ENCODE measurements around the gene SH3GL1. TPM values are rescaled to one million over a fixed set of nuclear protein-coding genes. Genes with fewer than 3 reads are reported as not detected.

The SH3GL1 gene
- polyA plus RNA-seq, 1 donor (not counting 4 experiments of a cell fraction or from before 2014, with no cell fraction given): 47.4 TPM

GRCh38 chr19:4405977-4406376, 5.6 kb upstream of the SH3GL1 start:
- TF ChIP-seq, protein P1, sequence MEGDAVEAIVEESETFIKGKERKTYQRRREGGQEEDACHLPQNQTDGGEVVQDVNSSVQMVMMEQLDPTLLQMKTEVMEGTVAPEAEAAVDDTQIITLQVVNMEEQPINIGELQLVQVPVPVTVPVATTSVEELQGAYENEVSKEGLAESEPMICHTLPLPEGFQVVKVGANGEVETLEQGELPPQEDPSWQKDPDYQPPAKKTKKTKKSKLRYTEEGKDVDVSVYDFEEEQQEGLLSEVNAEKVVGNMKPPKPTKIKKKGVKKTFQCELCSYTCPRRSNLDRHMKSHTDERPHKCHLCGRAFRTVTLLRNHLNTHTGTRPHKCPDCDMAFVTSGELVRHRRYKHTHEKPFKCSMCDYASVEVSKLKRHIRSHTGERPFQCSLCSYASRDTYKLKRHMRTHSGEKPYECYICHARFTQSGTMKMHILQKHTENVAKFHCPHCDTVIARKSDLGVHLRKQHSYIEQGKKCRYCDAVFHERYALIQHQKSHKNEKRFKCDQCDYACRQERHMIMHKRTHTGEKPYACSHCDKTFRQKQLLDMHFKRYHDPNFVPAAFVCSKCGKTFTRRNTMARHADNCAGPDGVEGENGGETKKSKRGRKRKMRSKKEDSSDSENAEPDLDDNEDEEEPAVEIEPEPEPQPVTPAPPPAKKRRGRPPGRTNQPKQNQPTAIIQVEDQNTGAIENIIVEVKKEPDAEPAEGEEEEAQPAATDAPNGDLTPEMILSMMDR (optimal IDR thresholded peaks at IDR 0.05 in 1 of 3, IDR thresholded peaks at IDR 0.05 in 1 of 3, conservative IDR thresholded peaks at IDR 0.05 in 1 of 3; ENCODE audit: extremely low read depth in 1 of 3, insufficient read depth in 2 of 3, low read length in 3 of 3): no peak
- TF ChIP-seq EZH2 (IDR thresholded peaks at IDR 0.05; ENCODE audit: low read length): no peak
- Histone ChIP-seq H3K27me3 (ENCODE audit: control insufficient read depth, extremely low read depth, insufficient read depth, low read length) (no peaks in the 10 kb centered on the region), H3K36me3 (ENCODE audit: control insufficient read depth in 2 of 2, extremely low read depth in 1 of 2, insufficient read depth in 2 of 2, low read length in 2 of 2) (peaks cover 2 to 9% of the 10 kb centered on the region in 2 experiments), H2AFZ (ENCODE audit: control insufficient read depth, low read length) (no peak overlapping the region), H3K9me1 (ENCODE audit: control insufficient read depth, extremely low read depth, insufficient read depth, low read length) (no peaks in the 10 kb centered on the region), H3K9ac (ENCODE audit: control insufficient read depth, extremely low read depth, insufficient read depth, low read length) (no peak overlapping the region), H3K9me3 (ENCODE audit: control insufficient read depth, low read depth, low read length) (no peaks in the 10 kb centered on the region), H3K4me1 (ENCODE audit: control insufficient read depth, extremely low read depth, insufficient read depth, low read length) (peaks cover 11% of the 10 kb centered on the region), H3K4me3 (ENCODE audit: control insufficient read depth in 2 of 3, extremely low read depth in 1 of 3, insufficient read depth in 2 of 3, low read depth in 1 of 3, low read length in 3 of 3) (no peak overlapping the region), H3K27ac (ENCODE audit: control insufficient read depth, insufficient read depth, low read length) (no peak overlapping the region), H4K20me1 (ENCODE audit: control insufficient read depth, extremely low read depth, insufficient read depth, low read length) (no peaks in the 10 kb centered on the region), H3K79me2 (ENCODE audit: control insufficient read depth, insufficient read depth, low read length) (peaks cover 42% of the 10 kb centered on the region), H3K4me2 (ENCODE audit: control insufficient read depth, extremely low read depth, insufficient read depth, low read depth, low read length) (no peak overlapping the region)
- FAIRE-seq (no peak), DNase-seq (ENCODE audit: low read depth, low spot score) (no peak)
- dilution Hi-C loops (cut with MboI; ENCODE audit: extremely low pct_ligation_motif_present, low sequenced_read_pairs): no loop called here

DNA sequence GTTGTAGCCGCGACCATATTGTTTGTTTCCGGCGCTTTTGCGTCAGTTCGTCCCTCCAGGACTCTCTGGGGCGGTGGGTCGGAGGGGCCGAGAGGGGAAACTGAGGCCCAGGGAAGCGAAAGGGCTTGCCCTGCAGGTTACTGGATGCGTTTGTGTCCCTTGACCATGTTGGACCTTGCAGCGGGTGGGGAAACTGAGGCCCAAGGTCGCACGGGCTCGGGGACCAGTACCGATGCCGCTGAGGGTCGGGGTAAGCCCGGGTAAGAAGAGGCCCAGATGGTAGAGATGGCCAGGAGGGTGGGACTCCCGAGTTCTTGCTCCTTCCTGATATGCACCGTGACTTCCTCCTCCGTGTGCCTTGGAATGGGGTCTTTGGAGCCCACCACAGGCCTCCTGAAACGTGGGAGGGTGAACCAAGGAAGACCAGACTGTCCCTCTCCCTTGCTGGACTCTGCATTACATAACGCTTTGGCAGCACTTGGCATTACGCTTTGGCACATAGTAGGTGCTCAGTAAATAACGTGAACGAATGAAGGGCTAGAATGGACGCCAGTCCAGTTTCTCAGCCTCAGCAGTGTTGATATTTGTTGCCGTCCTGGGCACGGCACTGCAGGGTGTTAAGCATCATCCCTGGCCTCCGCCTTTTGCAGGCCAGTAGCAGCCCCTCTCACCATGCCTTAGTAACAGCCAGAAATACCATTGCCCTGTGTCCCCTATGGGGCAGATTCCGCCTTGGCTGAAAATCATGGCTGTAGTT, 2.8 kb upstream of the SH3GL1 start:
- Histone ChIP-seq H4K20me1 (ENCODE audit: control insufficient read depth, extremely low read depth, insufficient read depth, low read length) (no peaks in the 10 kb centered on the region), H3K9ac (ENCODE audit: control insufficient read depth, extremely low read depth, insufficient read depth, low read length) (peak overlapping the region; percentile 94), H3K4me1 (ENCODE audit: control insufficient read depth, extremely low read depth, insufficient read depth, low read length) (peaks cover 15% of the 10 kb centered on the region), H3K36me3 (ENCODE audit: control insufficient read depth in 2 of 2, extremely low read depth in 1 of 2, insufficient read depth in 2 of 2, low read length in 2 of 2) (peaks cover 0 to 1% of the 10 kb centered on the region in 2 experiments), H3K9me1 (ENCODE audit: control insufficient read depth, extremely low read depth, insufficient read depth, low read length) (no peaks in the 10 kb centered on the region), H3K27me3 (ENCODE audit: control insufficient read depth, extremely low read depth, insufficient read depth, low read length) (no peaks in the 10 kb centered on the region), H3K9me3 (ENCODE audit: control insufficient read depth, low read depth, low read length) (no peaks in the 10 kb centered on the region), H3K27ac (ENCODE audit: control insufficient read depth, insufficient read depth, low read length) (peak overlapping the region; percentile 83), H3K4me3 (ENCODE audit: control insufficient read depth in 2 of 3, extremely low read depth in 1 of 3, insufficient read depth in 2 of 3, low read depth in 1 of 3, low read length in 3 of 3) (peak overlapping the region; percentile 79 to 88 (median 87)), H2AFZ (ENCODE audit: control insufficient read depth, low read length) (peak overlapping the region; percentile 68), H3K79me2 (ENCODE audit: control insufficient read depth, insufficient read depth, low read length) (peaks cover 58% of the 10 kb centered on the region), H3K4me2 (ENCODE audit: control insufficient read depth, extremely low read depth, insufficient read depth, low read depth, low read length) (peak overlapping the region; percentile 93)
- no peak for DNase-seq (ENCODE audit: low read depth, low spot score)
- dilution Hi-C loops (cut with MboI; ENCODE audit: extremely low pct_ligation_motif_present, low sequenced_read_pairs): no loop called here
- TF ChIP-seq EZH2 (IDR thresholded peaks at IDR 0.05; ENCODE audit: low read length): no peak
- TF ChIP-seq, protein P1 (optimal IDR thresholded peaks at IDR 0.05 in 1 of 3, IDR thresholded peaks at IDR 0.05 in 1 of 3, conservative IDR thresholded peaks at IDR 0.05 in 1 of 3; ENCODE audit: extremely low read depth in 1 of 3, insufficient read depth in 2 of 3, low read length in 3 of 3): no peak
- no peak for FAIRE-seq

Data from keratinocyte (primary cell).